A549 (cell line): Measurements from ENCODE around the gene SLC30A3. TPM values are rescaled to one million over a fixed set of nuclear protein-coding genes. Genes with fewer than 3 reads are reported as not detected.

Experiments
- ATAC-seq, 2 experiments: fragments of 200-7000 bp in 1 of 2; fragments of >200 bp in 1 of 2; cut with Nextera tagmentation in 1 of 2; cut with Tn5 transposase in 1 of 2; 3 replicates each; pipeline versions ENCODE4 v1.8.0 to v1.9.1; 2018 to 2020; ENCODE audit warnings: mild to moderate bottlenecking in 1 of 2, moderate library complexity in 1 of 2
- CTCF ChIA-PET: fragments of 300-600 bp; sonication (Branson Sonifier 250); formaldehyde crosslinking; extraction: SDS; loops from one replicate; lab custom pipeline; 2021; ENCODE audit warnings: antibody characterized with exemption, inconsistent platforms; lab: Yijun Ruan, JAX
- POLR2A ChIA-PET: fragments of 350-600 bp; formaldehyde crosslinking; extraction: SDS; loops from one replicate; lab custom pipeline; 2021; ENCODE audit warnings: antibody characterized with exemption, inconsistent platforms; lab: Yijun Ruan, JAX
- DNase-seq, 2 experiments: peaks; one replicate each; pipeline versions ENCODE4 v3.0.0 to v3.0.0-alpha.2; 2011 to 2016; ENCODE audit warnings: low read depth in 1 of 2, low spot score in 1 of 2
- FAIRE-seq: peaks from 2 replicates; lab custom pipeline; 2011; peaks lifted over from hg19 to GRCh38; lab: Jason Lieb, UNC
- H3K27ac ChIP-seq, 2 experiments: fragments of >200 bp; sonication (Bioruptor Twin); formaldehyde crosslinking; 3 replicates each; pipeline ENCODE4 v1.5.1; 2016 to 2017
- H3K4me1 ChIP-seq: fragments of >200 bp; sonication (Bioruptor Twin); formaldehyde crosslinking; 3 replicates; pipeline ENCODE4 v1.6.1; 2016
- H3K4me2 ChIP-seq: fragments of >200 bp; sonication (Bioruptor Twin); formaldehyde crosslinking; 3 replicates; pipeline ENCODE4 v1.6.1; 2016
- H3K4me3 ChIP-seq: fragments of >200 bp; sonication (Bioruptor Twin); formaldehyde crosslinking; 3 replicates; pipeline ENCODE4 v1.5.1; 2016
- H3K9me3 ChIP-seq: fragments of >200 bp; sonication (Bioruptor Twin); formaldehyde crosslinking; 3 replicates; pipeline ENCODE4 v1.6.1; 2016
- FOXS1 ChIP-seq: fragments of 250-450 bp; sonication (Bioruptor Pico); IDR thresholded peaks from 2 replicates; pipeline ENCODE4 v1.5.0; 2020; ENCODE audit warnings: mild to moderate bottlenecking, moderate library complexity
- GATA3 ChIP-seq: IDR thresholded peaks from 2 replicates; pipeline ENCODE4 v1.6.1; 2012; ENCODE audit warnings: borderline replicate concordance
- HEYL ChIP-seq: fragments of 250-450 bp; sonication (Bioruptor Pico); IDR thresholded peaks from 2 replicates; pipeline ENCODE4 v1.8.0; 2021; ENCODE audit warnings: mild to moderate bottlenecking, moderate library complexity
- JUN ChIP-seq, 2 experiments: fragments of >200 bp; sonication (Bioruptor Twin); formaldehyde crosslinking; IDR thresholded peaks; 2 replicates in 1 of 2; 3 replicates in 1 of 2; pipeline ENCODE4 v1.6.1; 2016 to 2017
- KDM1A ChIP-seq: fragments of 200-600 bp; sonication (generic); IDR thresholded peaks from 2 replicates; pipeline ENCODE4 v1.6.1; 2016; ENCODE audit warnings: low read depth, mild to moderate bottlenecking
- MYC ChIP-seq: IDR thresholded peaks from 2 replicates; pipeline ENCODE4 v1.6.1; 2012; ENCODE audit warnings: mild to moderate bottlenecking, inconsistent platforms, low read length, improper control_type of control experiment, borderline replicate concordance
- SREBF2 ChIP-seq: fragments of 450-650 bp; IDR thresholded peaks from 2 replicates; pipeline ENCODE4 v1.6.1; 2014; ENCODE audit warnings: mild to moderate bottlenecking, moderate library complexity
- WGBS: methylation state at CpG from one replicate; pipeline ENCODE4 v1.1.6; 2017; ENCODE audit errors: missing lambda C conversion rate; 5-methylcytosine and 5-hydroxymethylcytosine counted together
- polyA plus RNA-seq, 4 experiments: library from polyadenylated mRNA; depleted of rRNA in 3 of 4; stranded (reverse); fragments of >200 nt; fragmentation: RNase III in 1 of 4; extraction: RNeasy Plus Mini Kit Qiagen cat#74134 plus additional on column Dnase treatment in 1 of 4; gene quantifications; 2 replicates in 3 of 4; 3 replicates in 1 of 4; pipeline ENCODE4 v1.2.3, GENCODE V29; 2011 to 2017
- TF ChIP-seq, protein P1 (sequence below): fragments of 200-600 bp; sonication (generic); IDR thresholded peaks from 2 replicates; pipeline ENCODE4 v1.6.1; 2016; ENCODE audit warnings: antibody characterized with exemption, mild to moderate bottlenecking, moderate library complexity
- TF ChIP-seq, protein P2 (sequence below): IDR thresholded peaks from 2 replicates; pipeline ENCODE4 v1.6.1; 2012
- TF ChIP-seq, protein P3 (sequence below): fragments of 450-650 bp; IDR thresholded peaks from 2 replicates; pipeline ENCODE4 v1.6.1; 2014; ENCODE audit warnings: antibody characterized with exemption

The SLC30A3 gene
- polyA plus RNA-seq, 2 of the 4 experiments (the other 2 are of a cell fraction): 0.90 to 1.9 TPM

DNA sequence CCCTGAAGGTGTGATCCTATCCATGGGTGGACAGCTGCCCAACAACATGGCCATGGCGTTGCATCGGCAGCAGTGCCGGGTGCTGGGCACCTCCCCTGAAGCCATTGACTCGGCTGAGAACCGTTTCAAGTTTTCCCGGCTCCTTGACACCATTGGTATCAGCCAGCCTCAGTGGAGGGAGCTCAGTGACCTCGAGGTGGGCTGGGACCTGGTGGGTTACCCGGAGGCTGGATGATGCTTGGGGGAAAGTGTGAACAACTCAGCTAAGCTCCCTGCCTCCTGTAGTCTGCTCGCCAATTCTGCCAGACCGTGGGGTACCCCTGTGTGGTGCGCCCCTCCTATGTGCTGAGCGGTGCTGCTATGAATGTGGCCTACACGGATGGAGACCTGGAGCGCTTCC is 29.5 kb downstream of the SLC30A3 start:
- Histone ChIP-seq H3K9me3 (no peaks in the 10 kb centered on the region), H3K27ac (no peak overlapping the region), H3K4me1 (no peaks in the 10 kb centered on the region), H3K4me3 (no peak overlapping the region), H3K4me2 (no peak overlapping the region)
- DNase-seq (no peak), FAIRE-seq (no peak), ATAC-seq (no peak)
- ChIA-PET CTCF (interaction anchor here (0.9 to 6.8 kb wide), 7 partner anchors 9 to 132 kb away, joined by 3 to 43 read pairs (median 5); partner anchors contain the start of gene SLC30A3), POLR2A (interaction anchor here (1.4 kb wide), 1 partner anchor 21 kb away, joined by 3 read pairs; the partner anchor contains the start of genes ATRAID and SLC5A6)
- WGBS: 96% methylated on average over 13 of the region's 14 CpGs
- no peak for TF ChIP-seq JUN (IDR thresholded peaks at IDR 0.05)

DNA sequence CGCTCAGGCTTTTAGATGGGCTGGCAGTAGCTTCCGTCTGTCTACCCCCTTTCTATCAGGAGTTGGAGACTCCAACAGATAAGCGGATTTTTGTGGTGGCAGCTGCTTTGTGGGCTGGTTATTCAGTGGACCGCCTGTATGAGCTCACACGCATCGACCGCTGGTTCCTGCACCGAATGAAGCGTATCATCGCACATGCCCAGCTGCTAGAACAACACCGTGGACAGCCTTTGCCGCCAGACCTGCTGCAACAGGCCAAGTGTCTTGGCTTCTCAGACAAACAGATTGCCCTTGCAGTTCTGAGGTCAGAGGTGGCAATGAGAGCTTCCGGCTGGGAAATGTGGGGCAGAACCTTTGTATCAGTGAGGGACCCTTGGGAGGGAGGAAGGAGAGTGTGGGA is 30.9 kb downstream of the SLC30A3 start:
- WGBS: 97% methylated on average over 13 of the region's 13 CpGs
- ChIA-PET CTCF (interaction anchor here (0.7 to 6.8 kb wide), 12 partner anchors 11 to 89 kb away, joined by 3 to 43 read pairs (median 5); partner anchors contain the start of gene SLC30A3), POLR2A (interaction anchor here (1.4 kb wide), 1 partner anchor 20 kb away, joined by 3 read pairs; the partner anchor contains the start of genes ATRAID and SLC5A6)
- Histone ChIP-seq H3K9me3 (no peaks in the 10 kb centered on the region), H3K4me2 (no peak overlapping the region), H3K4me1 (no peaks in the 10 kb centered on the region), H3K27ac (no peak overlapping the region), H3K4me3 (no peak overlapping the region)
- TF ChIP-seq, protein P1, sequence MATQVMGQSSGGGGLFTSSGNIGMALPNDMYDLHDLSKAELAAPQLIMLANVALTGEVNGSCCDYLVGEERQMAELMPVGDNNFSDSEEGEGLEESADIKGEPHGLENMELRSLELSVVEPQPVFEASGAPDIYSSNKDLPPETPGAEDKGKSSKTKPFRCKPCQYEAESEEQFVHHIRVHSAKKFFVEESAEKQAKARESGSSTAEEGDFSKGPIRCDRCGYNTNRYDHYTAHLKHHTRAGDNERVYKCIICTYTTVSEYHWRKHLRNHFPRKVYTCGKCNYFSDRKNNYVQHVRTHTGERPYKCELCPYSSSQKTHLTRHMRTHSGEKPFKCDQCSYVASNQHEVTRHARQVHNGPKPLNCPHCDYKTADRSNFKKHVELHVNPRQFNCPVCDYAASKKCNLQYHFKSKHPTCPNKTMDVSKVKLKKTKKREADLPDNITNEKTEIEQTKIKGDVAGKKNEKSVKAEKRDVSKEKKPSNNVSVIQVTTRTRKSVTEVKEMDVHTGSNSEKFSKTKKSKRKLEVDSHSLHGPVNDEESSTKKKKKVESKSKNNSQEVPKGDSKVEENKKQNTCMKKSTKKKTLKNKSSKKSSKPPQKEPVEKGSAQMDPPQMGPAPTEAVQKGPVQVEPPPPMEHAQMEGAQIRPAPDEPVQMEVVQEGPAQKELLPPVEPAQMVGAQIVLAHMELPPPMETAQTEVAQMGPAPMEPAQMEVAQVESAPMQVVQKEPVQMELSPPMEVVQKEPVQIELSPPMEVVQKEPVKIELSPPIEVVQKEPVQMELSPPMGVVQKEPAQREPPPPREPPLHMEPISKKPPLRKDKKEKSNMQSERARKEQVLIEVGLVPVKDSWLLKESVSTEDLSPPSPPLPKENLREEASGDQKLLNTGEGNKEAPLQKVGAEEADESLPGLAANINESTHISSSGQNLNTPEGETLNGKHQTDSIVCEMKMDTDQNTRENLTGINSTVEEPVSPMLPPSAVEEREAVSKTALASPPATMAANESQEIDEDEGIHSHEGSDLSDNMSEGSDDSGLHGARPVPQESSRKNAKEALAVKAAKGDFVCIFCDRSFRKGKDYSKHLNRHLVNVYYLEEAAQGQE: no peak
- no peak for TF ChIP-seq MYC
- TF ChIP-seq FOXS1 (CRISPR knock-in tag): no peak
- no peak for TF ChIP-seq HEYL (CRISPR knock-in tag)
- TF ChIP-seq, protein P2, sequence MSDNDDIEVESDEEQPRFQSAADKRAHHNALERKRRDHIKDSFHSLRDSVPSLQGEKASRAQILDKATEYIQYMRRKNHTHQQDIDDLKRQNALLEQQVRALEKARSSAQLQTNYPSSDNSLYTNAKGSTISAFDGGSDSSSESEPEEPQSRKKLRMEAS: no peak
- TF ChIP-seq, protein P3, sequence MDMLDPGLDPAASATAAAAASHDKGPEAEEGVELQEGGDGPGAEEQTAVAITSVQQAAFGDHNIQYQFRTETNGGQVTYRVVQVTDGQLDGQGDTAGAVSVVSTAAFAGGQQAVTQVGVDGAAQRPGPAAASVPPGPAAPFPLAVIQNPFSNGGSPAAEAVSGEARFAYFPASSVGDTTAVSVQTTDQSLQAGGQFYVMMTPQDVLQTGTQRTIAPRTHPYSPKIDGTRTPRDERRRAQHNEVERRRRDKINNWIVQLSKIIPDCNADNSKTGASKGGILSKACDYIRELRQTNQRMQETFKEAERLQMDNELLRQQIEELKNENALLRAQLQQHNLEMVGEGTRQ: no peak
- FAIRE-seq: no peak
- no peak for DNase-seq
- ATAC-seq: no peak

DNA sequence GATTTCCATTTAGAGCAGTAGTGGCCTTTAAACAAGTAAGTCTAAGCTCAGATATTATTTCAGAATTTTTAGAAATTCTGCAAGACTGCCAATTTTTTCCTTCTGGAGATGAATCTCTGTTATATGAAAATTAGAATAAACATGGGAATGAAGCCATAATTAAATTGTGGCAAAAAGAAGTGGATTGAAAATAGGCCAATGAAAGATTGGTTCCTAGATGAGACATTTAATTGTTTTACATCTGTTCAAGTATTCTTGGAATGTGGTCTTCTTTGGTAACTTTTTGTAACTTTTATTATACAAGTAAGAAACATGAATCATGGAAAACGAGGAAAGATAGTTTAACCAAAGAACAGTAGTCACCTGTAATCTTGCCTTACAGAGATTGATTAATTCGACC is 35.3 kb downstream of the SLC30A3 start:
- Histone ChIP-seq H3K9me3 (no peaks in the 10 kb centered on the region), H3K4me3 (no peak overlapping the region), H3K4me2 (no peak overlapping the region), H3K27ac (no peak overlapping the region), H3K4me1 (no peaks in the 10 kb centered on the region)
- no peak for ATAC-seq
- CTCF ChIA-PET: interaction anchor here (0.9 kb wide), 1 partner anchor 50 kb away, joined by 3 read pairs; no protein-coding TSS in a partner anchor
- DNase-seq: no peak
- no peak for TF ChIP-seq SREBF2
- POLR2A ChIA-PET: interaction anchor here (1.6 kb wide), 1 partner anchor 10 kb away, joined by 5 read pairs; the partner anchor contains the start of gene CAD
- WGBS: 88% methylated on average over 2 of the region's 2 CpGs
- FAIRE-seq: peak; percentile 32

DNA sequence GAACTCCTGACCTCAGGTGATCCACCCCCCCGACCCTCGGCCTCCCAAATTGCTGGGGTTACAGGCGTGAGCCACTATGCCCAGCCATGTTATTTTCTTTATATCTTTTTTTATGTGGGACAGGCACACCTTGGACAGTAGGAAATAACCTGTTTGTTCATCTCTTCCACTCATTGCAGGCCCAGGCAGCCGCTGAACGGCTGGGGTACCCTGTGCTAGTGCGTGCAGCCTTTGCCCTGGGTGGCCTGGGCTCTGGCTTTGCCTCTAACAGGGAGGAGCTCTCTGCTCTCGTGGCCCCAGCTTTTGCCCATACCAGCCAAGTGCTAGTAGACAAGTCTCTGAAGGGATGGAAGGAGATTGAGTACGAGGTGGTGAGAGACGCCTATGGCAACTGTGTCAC is 37.3 kb downstream of the SLC30A3 start:
- Histone ChIP-seq H3K27ac (no peak overlapping the region), H3K9me3 (no peaks in the 10 kb centered on the region), H3K4me3 (no peak overlapping the region), H3K4me2 (no peak overlapping the region), H3K4me1 (no peaks in the 10 kb centered on the region)
- TF ChIP-seq GATA3 (no peak), KDM1A (no peak)
- TF ChIP-seq, protein P3: no peak
- TF ChIP-seq, all 56 proteins: peak for 0
- DNase-seq: no peak
- 95% methylated on average over 9 of the region's 9 CpGs for WGBS
- ChIA-PET POLR2A (interaction anchor here (1.5 kb wide), 1 partner anchor 9 kb away, joined by 3 read pairs; no protein-coding TSS in a partner anchor), CTCF (interaction anchor here (1.1 to 2.9 kb wide), 6 partner anchors 8 to 78 kb away, joined by 4 to 9 read pairs (median 6); no protein-coding TSS in a partner anchor)
- ATAC-seq: no peak
- no peak for FAIRE-seq
